Measurements from ENCODE around the gene WDFY3.

Gene WDFY3

DNA sequence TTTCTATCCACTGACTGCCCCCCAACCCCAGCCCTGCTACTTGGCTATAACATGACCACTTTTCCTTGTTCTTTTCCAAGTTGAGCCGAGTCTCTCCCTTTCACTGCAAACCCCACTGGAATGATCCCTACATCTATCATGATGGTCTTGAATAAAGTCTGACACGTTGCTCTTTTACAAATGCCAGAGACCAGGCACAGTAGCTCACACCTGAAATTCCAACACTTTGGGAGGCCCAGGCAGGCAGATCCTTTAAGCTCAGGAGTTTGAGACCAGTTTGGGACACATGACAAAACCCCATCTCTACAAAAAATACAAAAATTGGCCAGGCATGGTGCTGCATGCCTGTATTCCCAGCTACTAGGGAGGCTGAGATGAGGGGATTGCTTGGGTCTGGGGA, 100.9 kb downstream of the WDFY3 start:
- H3K27me3 ChIP-seq (ENCODE audit: low read length) = no peaks in the 10 kb centered on the region
- TF ChIP-seq EZH2phosphoT487 (conservative IDR thresholded peaks at IDR 0.05; ENCODE audit: low read length) = no peak
- TF ChIP-seq, protein P1, sequence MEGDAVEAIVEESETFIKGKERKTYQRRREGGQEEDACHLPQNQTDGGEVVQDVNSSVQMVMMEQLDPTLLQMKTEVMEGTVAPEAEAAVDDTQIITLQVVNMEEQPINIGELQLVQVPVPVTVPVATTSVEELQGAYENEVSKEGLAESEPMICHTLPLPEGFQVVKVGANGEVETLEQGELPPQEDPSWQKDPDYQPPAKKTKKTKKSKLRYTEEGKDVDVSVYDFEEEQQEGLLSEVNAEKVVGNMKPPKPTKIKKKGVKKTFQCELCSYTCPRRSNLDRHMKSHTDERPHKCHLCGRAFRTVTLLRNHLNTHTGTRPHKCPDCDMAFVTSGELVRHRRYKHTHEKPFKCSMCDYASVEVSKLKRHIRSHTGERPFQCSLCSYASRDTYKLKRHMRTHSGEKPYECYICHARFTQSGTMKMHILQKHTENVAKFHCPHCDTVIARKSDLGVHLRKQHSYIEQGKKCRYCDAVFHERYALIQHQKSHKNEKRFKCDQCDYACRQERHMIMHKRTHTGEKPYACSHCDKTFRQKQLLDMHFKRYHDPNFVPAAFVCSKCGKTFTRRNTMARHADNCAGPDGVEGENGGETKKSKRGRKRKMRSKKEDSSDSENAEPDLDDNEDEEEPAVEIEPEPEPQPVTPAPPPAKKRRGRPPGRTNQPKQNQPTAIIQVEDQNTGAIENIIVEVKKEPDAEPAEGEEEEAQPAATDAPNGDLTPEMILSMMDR (IDR thresholded peaks at IDR 0.05; ENCODE audit: insufficient read depth, low read length, poor library complexity, severe bottlenecking) = no peak

DNA sequence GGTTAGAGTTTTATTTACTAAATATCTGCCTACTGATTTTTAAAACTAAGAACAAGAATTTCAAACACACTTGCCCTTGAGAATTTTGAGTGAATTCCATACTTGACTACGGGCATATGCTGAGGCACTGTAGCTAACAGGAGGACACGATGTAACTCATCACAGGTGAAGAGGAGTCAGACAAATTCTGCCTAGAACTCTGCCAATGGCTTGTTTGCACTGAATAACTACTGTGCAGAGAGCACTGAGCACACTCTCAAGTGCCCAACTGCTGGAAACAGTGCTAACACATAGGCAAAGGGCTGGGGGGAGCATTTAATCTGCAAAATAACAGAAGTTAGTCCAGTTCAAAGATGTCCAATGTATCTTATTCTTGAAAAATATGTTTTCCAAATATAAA, 104.4 kb downstream of the WDFY3 start:
- Histone ChIP-seq H2AFZ (ENCODE audit: low read depth, low read length, severe bottlenecking) (no peak overlapping the region), H3K9ac (ENCODE audit: low read length) (no peak overlapping the region), H3K9me3 (ENCODE audit: insufficient read depth, low read length) (no peaks in the 10 kb centered on the region), H3F3A (ENCODE audit: insufficient read depth) (no peaks in the 10 kb centered on the region), H3K79me2 (ENCODE audit: insufficient read depth, low read length) (no peaks in the 10 kb centered on the region), H3K27ac (ENCODE audit: low read depth, low read length) (no peak overlapping the region), H3K36me3 (ENCODE audit: low read length) (no peaks in the 10 kb centered on the region), H3K9me2 (replicated peaks; ENCODE audit: insufficient read depth, low read length) (no peaks in the 10 kb centered on the region), H3K4me2 (ENCODE audit: low read depth, low read length, poor library complexity, severe bottlenecking) (no peak overlapping the region), H4K20me1 (ENCODE audit: low read depth, low read length) (no peaks in the 10 kb centered on the region), H3K4me3 (ENCODE audit: insufficient read depth, low read length, poor library complexity, severe bottlenecking) (no peak overlapping the region), H3K27me3 (ENCODE audit: low read length) (no peaks in the 10 kb centered on the region)
- TF ChIP-seq, protein P1 (IDR thresholded peaks at IDR 0.05; ENCODE audit: insufficient read depth, low read length, poor library complexity, severe bottlenecking) = no peak
- no peak for TF ChIP-seq EZH2phosphoT487 (conservative IDR thresholded peaks at IDR 0.05; ENCODE audit: low read length)

More for the DNA sequence above, 100.9 kb downstream of the WDFY3 start:
- Histone ChIP-seq H3K9me2 (replicated peaks; ENCODE audit: insufficient read depth, low read length) (no peaks in the 10 kb centered on the region), H3K36me3 (ENCODE audit: low read length) (no peaks in the 10 kb centered on the region), H4K20me1 (ENCODE audit: low read depth, low read length) (no peaks in the 10 kb centered on the region), H3F3A (ENCODE audit: insufficient read depth) (no peaks in the 10 kb centered on the region), H3K79me2 (ENCODE audit: insufficient read depth, low read length) (no peaks in the 10 kb centered on the region), H2AFZ (ENCODE audit: low read depth, low read length, severe bottlenecking) (no peak overlapping the region), H3K9me3 (ENCODE audit: insufficient read depth, low read length) (no peaks in the 10 kb centered on the region), H3K9ac (ENCODE audit: low read length) (no peak overlapping the region), H3K4me3 (ENCODE audit: insufficient read depth, low read length, poor library complexity, severe bottlenecking) (no peak overlapping the region), H3K4me2 (ENCODE audit: low read depth, low read length, poor library complexity, severe bottlenecking) (no peak overlapping the region), H3K27ac (ENCODE audit: low read depth, low read length) (no peak overlapping the region)

DNA sequence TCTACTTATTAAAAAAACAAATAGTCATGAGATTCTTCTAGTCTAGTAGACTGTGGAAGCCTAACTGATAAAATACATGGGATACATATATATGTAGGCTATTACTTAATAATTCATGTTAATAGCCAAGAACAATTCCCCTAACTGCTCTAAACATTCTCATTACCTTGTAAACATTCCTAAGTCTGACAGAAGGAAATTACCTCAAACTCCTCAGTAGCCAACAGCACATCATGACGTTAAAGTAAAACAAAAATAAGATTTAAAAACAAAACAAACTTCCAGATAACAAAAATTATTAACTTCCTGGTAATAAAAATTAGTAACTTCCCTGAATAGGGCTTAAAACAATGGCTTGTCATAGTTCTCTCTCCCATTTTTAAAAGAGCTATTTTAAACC, 109.2 kb downstream of the WDFY3 start:
- H3K4me3 ChIP-seq (ENCODE audit: insufficient read depth, low read length, poor library complexity, severe bottlenecking) = no peak overlapping the region
- no peak overlapping the region for H3K27ac ChIP-seq (ENCODE audit: low read depth, low read length)
- H3K4me2 ChIP-seq (ENCODE audit: low read depth, low read length, poor library complexity, severe bottlenecking) = no peak overlapping the region
- no peaks in the 10 kb centered on the region for H3K9me3 ChIP-seq (ENCODE audit: insufficient read depth, low read length)
- no peaks in the 10 kb centered on the region for H3F3A ChIP-seq (ENCODE audit: insufficient read depth)
- H3K9ac ChIP-seq (ENCODE audit: low read length) = no peak overlapping the region
- no peaks in the 10 kb centered on the region for H4K20me1 ChIP-seq (ENCODE audit: low read depth, low read length)
- no peak overlapping the region for H2AFZ ChIP-seq (ENCODE audit: low read depth, low read length, severe bottlenecking)
- H3K36me3 ChIP-seq (ENCODE audit: low read length) = no peaks in the 10 kb centered on the region
- TF ChIP-seq, protein P1 (IDR thresholded peaks at IDR 0.05; ENCODE audit: insufficient read depth, low read length, poor library complexity, severe bottlenecking) = no peak
- TF ChIP-seq EZH2phosphoT487 (conservative IDR thresholded peaks at IDR 0.05; ENCODE audit: low read length) = no peak
- H3K9me2 ChIP-seq (replicated peaks; ENCODE audit: insufficient read depth, low read length) = no peaks in the 10 kb centered on the region
- H3K27me3 ChIP-seq (ENCODE audit: low read length) = no peaks in the 10 kb centered on the region
- H3K79me2 ChIP-seq (ENCODE audit: insufficient read depth, low read length) = no peaks in the 10 kb centered on the region

All from SU-DHL-6 (cell line).